Measurements from ENCODE around the gene ATP1A2. TPM values are rescaled to one million over a fixed set of nuclear protein-coding genes. Genes with fewer than 3 reads are reported as not detected.

ATP1A2 gene
- total and polyA plus RNA-seq, 2 donors (not counting 1 experiment from before 2014, with no cell fraction given), result not detected

GRCh38 chr1:160149716-160150115 is 34.2 kb downstream of the ATP1A2 start:
- no peaks in the 10 kb centered on the region for H3K27me3 ChIP-seq (replicated peaks in 1 of 4; ENCODE audit: control extremely low read depth in 1 of 4, control insufficient read depth in 3 of 4, insufficient read depth in 4 of 4, low read length in 3 of 4)
- H3K9me3 Mint-ChIP-seq (ENCODE audit: insufficient read depth), result no peaks in the 10 kb centered on the region
- H3K9me3 ChIP-seq (ENCODE audit: control extremely low read depth in 1 of 3, control insufficient read depth in 2 of 3, insufficient read depth in 1 of 3, low read length in 2 of 3), result no peaks in the 10 kb centered on the region
- no peaks in the 10 kb centered on the region for H3K79me2 ChIP-seq (ENCODE audit: control insufficient read depth, insufficient read depth, low read length)
- H3K4me1 ChIP-seq (ENCODE audit: control insufficient read depth in 2 of 2, insufficient read depth in 2 of 2, low read length in 2 of 2), result no peaks in the 10 kb centered on the region
- H3K4me1 Mint-ChIP-seq, result no peaks in the 10 kb centered on the region
- no peak overlapping the region for H3K4me3 ChIP-seq (ENCODE audit: control extremely low read depth in 1 of 5, extremely low read depth in 1 of 5, insufficient read depth in 1 of 5, low read depth in 2 of 5, low read length in 4 of 5)
- no peak overlapping the region for H3K27ac ChIP-seq (ENCODE audit: low read length in 2 of 2)
- 100% methylated on average over 1 of the region's 2 CpGs for WGBS (ENCODE audit: insufficient coverage)
- POLR2A ChIA-PET, result no interaction called here
- DNase-seq, result no peak
- TF ChIP-seq CTCF (IDR thresholded peaks at IDR 0.05) (no peak), EZH2 (IDR thresholded peaks at IDR 0.05; ENCODE audit: borderline replicate concordance, insufficient read depth, low read depth, low read length, poor library complexity, severe bottlenecking) (no peak)
- H3K27ac Mint-ChIP-seq, result no peak overlapping the region
- no peak for ATAC-seq (ENCODE audit: low read depth)
- no peaks in the 10 kb centered on the region for H4K20me1 ChIP-seq (ENCODE audit: control insufficient read depth, insufficient read depth, low read length, poor library complexity, severe bottlenecking)
- intact Hi-C loops (cut with micrococcal nuclease), result no loop called here
- CTCF ChIA-PET, result interaction anchor here (1.3 kb wide), 1 partner anchor 26 kb away, joined by 3 read pairs; no protein-coding TSS in a partner anchor
- H3K36me3 ChIP-seq (replicated peaks in 1 of 2; ENCODE audit: control extremely low read depth in 1 of 2, control insufficient read depth in 1 of 2, extremely low read depth in 1 of 2, insufficient read depth in 2 of 2, low read length in 1 of 2), result no peaks in the 10 kb centered on the region
- H3K9ac ChIP-seq (ENCODE audit: low read length), result no peak overlapping the region
- H3K27me3 Mint-ChIP-seq, result peaks cover 13% of the 10 kb centered on the region
- H3K4me2 ChIP-seq (replicated peaks; ENCODE audit: low read depth, low read length, poor library complexity, severe bottlenecking), result no peak overlapping the region
- no peak overlapping the region for H3K4me3 Mint-ChIP-seq
- no peak overlapping the region for H2AFZ ChIP-seq (ENCODE audit: insufficient read depth, low read depth, low read length, poor library complexity, severe bottlenecking)

GRCh38 chr1:160151303-160151702 is 35.7 kb downstream of the ATP1A2 start, which contains the start of gene ATP1A4:
Gene ATP1A4 (plus strand): TSS chr1:160151603. CDS start chr1:160152041, 438 bp downstream.
- intact Hi-C loops (cut with micrococcal nuclease), result no loop called here
- POLR2A ChIA-PET, result no interaction called here
- H3K27ac Mint-ChIP-seq, result no peak within 1 kb of the TSS
- Histone ChIP-seq H2AFZ (ENCODE audit: insufficient read depth, low read depth, low read length, poor library complexity, severe bottlenecking) (no peak within 1 kb of the TSS), H3K36me3 (replicated peaks in 1 of 2; ENCODE audit: control extremely low read depth in 1 of 2, control insufficient read depth in 1 of 2, extremely low read depth in 1 of 2, insufficient read depth in 2 of 2, low read length in 1 of 2) (no peaks in the 10 kb centered on the region), H3K4me3 (ENCODE audit: control extremely low read depth in 1 of 5, extremely low read depth in 1 of 5, insufficient read depth in 1 of 5, low read depth in 2 of 5, low read length in 4 of 5) (no peak within 1 kb of the TSS), H4K20me1 (ENCODE audit: control insufficient read depth, insufficient read depth, low read length, poor library complexity, severe bottlenecking) (no peaks in the 10 kb centered on the region), H3K9ac (ENCODE audit: low read length) (no peak within 1 kb of the TSS), H3K4me2 (replicated peaks; ENCODE audit: low read depth, low read length, poor library complexity, severe bottlenecking) (no peak within 1 kb of the TSS), H3K27me3 (replicated peaks in 1 of 4; ENCODE audit: control extremely low read depth in 1 of 4, control insufficient read depth in 3 of 4, insufficient read depth in 4 of 4, low read length in 3 of 4) (no peaks in the 10 kb centered on the region), H3K4me1 (ENCODE audit: control insufficient read depth in 2 of 2, insufficient read depth in 2 of 2, low read length in 2 of 2) (no peaks in the 10 kb centered on the region), H3K79me2 (ENCODE audit: control insufficient read depth, insufficient read depth, low read length) (no peaks in the 10 kb centered on the region), H3K9me3 (ENCODE audit: control extremely low read depth in 1 of 3, control insufficient read depth in 2 of 3, insufficient read depth in 1 of 3, low read length in 2 of 3) (no peaks in the 10 kb centered on the region), H3K27ac (ENCODE audit: low read length in 2 of 2) (no peak within 1 kb of the TSS)
- no peaks in the 10 kb centered on the region for H3K9me3 Mint-ChIP-seq (ENCODE audit: insufficient read depth)
- WGBS (ENCODE audit: insufficient coverage), result 98% methylated on average over 6 of the region's 6 CpGs
- CTCF ChIA-PET, result interaction anchor here (1.0 kb wide), 1 partner anchor 225 kb away, joined by 4 read pairs; no protein-coding TSS in a partner anchor
- ATAC-seq (ENCODE audit: low read depth), result no peak
- no peak within 1 kb of the TSS for H3K4me3 Mint-ChIP-seq
- DNase-seq, result no peak
- peaks cover 10% of the 10 kb centered on the region for H3K27me3 Mint-ChIP-seq
- TF ChIP-seq EZH2 (IDR thresholded peaks at IDR 0.05; ENCODE audit: borderline replicate concordance, insufficient read depth, low read depth, low read length, poor library complexity, severe bottlenecking), result no peak
- no peak for TF ChIP-seq CTCF (IDR thresholded peaks at IDR 0.05)
- no peaks in the 10 kb centered on the region for H3K4me1 Mint-ChIP-seq
